Small intestine (tissue), 7 donors: Measurements from ENCODE around the gene PLSCR4. TPM values are rescaled to one million over a fixed set of nuclear protein-coding genes. Genes with fewer than 3 reads are reported as not detected.

Source experiments
- DNase-seq, 2 donors: peaks; one replicate each; pipeline versions ENCODE4 v3.0.0 to v3.0.0-alpha.2; 2013
- FAIRE-seq: peaks from 2 replicates; lab custom pipeline; 2012; peaks lifted over from hg19 to GRCh38; lab: Jason Lieb, UNC
- H3K27ac ChIP-seq, 3 donors: one replicate each; pipeline ENCODE4 v1.5.1; 2013; ENCODE audit warnings: low read length in 2 of 3, mild to moderate bottlenecking in 2 of 3, control low read depth in 1 of 3, inconsistent platforms in 1 of 3, low read depth in 1 of 3, moderate library complexity in 1 of 3
- H3K27me3 ChIP-seq, 3 donors: one replicate each; pipeline ENCODE4 v1.6.1; 2013; ENCODE audit warnings: low read length in 3 of 3, inconsistent platforms in 1 of 3; ENCODE audit not compliant: control insufficient read depth in 3 of 3, insufficient read depth in 3 of 3
- H3K36me3 ChIP-seq, 3 donors: one replicate each; pipeline ENCODE4 v1.6.1; 2013; ENCODE audit warnings: low read length in 3 of 3, inconsistent platforms in 1 of 3, low read depth in 1 of 3, mild to moderate bottlenecking in 1 of 3, moderate library complexity in 1 of 3; ENCODE audit not compliant: control insufficient read depth in 3 of 3, insufficient read depth in 2 of 3
- H3K4me1 ChIP-seq, 3 donors: one replicate each; pipeline ENCODE4 v1.6.1; 2013; ENCODE audit warnings: low read length in 2 of 3, inconsistent platforms in 1 of 3, low read depth in 1 of 3, mild to moderate bottlenecking in 1 of 3, moderate library complexity in 1 of 3; ENCODE audit not compliant: control insufficient read depth in 3 of 3, insufficient read depth in 2 of 3
- H3K4me3 ChIP-seq, 3 donors: one replicate each; pipeline ENCODE4 v1.5.1; 2013; ENCODE audit warnings: low read length in 3 of 3, control low read depth in 1 of 3, inconsistent platforms in 1 of 3, low read depth in 1 of 3, mild to moderate bottlenecking in 1 of 3, moderate library complexity in 1 of 3
- H3K9me3 ChIP-seq, 2 donors: one replicate each; pipeline ENCODE4 v1.6.1; 2013; ENCODE audit warnings: low read depth in 1 of 2, low read length in 1 of 2; ENCODE audit not compliant: control insufficient read depth in 2 of 2, insufficient read depth in 1 of 2
- WGBS, 3 donors: extraction: QIAGEN DNeasy Blood & Tissue Kit; methylation state at CpG; one replicate each; pipeline ENCODE4 v1.1.7; 2013; 5-methylcytosine and 5-hydroxymethylcytosine counted together
- polyA plus RNA-seq, 4 donors: library from polyadenylated mRNA; stranded (reverse) in 3 of 4; unstranded in 1 of 4; fragments of 200-250 nt in 3 of 4; fragments of 120-200 nt in 1 of 4; gene quantifications; one replicate each; pipeline versions ENCODE4 v1.2.1 to v1.2.3, GENCODE V29; 2013
- donor health status: healthy with polysubstance abuse.
- donor health status: control.
- donor health status: control.
- donor health status: Bipolar disorder and iron deficiency.
- donor health status: healthy.

The PLSCR4 gene
- polyA plus RNA-seq, 4 donors = 1.6 to 18.6 (median 9.1) TPM

DNA sequence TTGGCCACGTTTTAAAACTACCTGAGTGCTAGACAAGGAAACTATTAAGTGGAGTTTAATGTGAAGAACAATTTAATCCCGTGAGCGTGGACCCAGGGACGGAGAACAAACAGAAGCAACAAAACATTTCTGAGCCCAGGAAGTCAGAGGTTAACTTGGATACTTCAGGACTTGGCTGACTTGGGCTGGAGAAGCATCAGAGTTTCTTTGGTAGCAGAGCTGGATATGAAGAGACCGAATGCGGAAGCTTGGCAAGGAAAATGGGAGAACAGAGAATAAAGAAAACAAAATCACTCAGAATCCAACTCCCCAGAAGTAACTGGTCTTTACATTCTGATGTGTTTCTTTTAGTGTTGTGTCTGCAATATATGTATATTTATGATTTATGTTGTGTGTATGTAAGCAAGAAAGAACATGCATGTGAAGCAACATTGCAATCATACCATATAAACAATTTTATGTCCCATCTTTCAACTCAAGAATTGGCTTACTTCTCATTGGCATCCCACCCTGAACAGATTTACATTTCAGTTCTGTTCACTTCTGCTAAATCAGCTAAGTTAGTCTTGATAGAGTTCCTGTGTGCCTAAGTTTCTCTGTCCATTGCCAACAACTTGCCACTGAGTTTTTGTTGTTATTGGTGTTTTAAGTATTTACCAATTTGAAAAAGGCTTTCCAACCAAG, 72.8 kb downstream of the PLSCR4 start:
- H3K9me3 ChIP-seq = no peaks in the 10 kb centered on the region
- DNase-seq (no peak), FAIRE-seq (no peak)
- 71 to 88% (median 82%) methylated on average over 6 of the region's 6 CpGs for WGBS, 3 donors
- no peaks in the 10 kb centered on the region for H3K4me1 ChIP-seq
- H3K27me3 ChIP-seq = no peaks in the 10 kb centered on the region
- H3K36me3 ChIP-seq = no peaks in the 10 kb centered on the region
- no peak overlapping the region for H3K27ac ChIP-seq
- H3K4me3 ChIP-seq = no peak overlapping the region

DNA sequence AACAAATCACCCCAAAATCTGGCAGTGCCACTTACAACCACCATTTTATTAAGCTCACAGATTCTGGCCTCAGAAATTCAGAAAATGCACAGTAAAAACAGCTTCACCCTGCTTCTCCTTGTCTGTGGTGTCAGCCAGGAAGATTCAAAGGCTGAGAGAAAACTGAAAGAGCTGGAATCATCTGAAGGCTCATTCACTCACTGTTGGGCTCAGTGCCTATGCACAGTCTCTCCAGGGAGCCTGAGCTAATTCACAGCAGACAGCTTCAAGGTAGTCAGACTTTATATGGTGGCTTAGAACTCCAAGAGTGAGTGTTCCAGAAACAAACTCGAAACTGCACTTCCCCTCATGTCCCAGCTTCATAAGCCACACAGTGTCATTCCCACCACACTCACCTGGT, 73.4 kb downstream of the PLSCR4 start:
- 71 to 86% (median 84%) methylated on average over 1 of the region's 1 CpG for WGBS, 3 donors
- Histone ChIP-seq H3K9me3 (no peaks in the 10 kb centered on the region), H3K4me1 (no peaks in the 10 kb centered on the region), H3K4me3 (no peak overlapping the region), H3K27me3 (no peaks in the 10 kb centered on the region), H3K27ac (no peak overlapping the region), H3K36me3 (no peaks in the 10 kb centered on the region)
- DNase-seq (no peak), FAIRE-seq (no peak)

DNA sequence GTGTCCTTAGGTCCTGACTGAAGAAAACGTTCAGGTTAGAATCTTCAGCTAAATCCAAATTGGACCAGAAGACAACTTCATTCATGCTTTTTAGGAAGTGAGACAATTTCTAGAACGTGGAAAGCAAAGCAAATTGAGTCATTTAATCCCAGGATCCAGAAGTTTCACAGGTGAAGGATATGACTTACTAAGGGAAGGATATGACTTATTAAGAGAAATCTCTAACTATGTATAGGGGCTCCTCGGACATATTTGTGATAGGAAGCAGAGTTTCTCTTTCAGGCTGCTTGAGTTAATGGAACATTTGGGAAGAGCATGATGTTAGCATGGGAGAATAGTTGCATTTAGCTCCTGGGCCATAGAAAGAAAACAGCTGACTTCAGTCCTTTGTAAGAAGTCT, 73.8 kb downstream of the PLSCR4 start:
- no peak for DNase-seq

DNA sequence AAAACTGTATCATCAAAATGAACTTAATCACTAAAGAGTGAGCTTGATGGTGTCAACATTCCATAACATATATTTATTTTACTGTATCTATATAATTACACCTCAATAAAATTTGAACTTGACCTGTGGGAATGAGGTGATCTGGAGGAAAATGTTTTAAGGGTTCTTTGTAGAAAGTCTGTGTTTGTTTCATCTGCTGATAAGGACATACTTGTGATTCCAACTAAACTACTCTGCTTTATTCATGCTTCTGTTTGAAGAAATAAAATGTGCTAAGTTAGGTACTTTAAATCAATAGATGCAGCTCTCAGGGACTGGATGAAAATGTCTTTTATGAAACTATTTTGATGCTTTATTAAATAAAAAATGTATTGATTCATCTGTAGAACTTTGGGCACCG, 78.3 kb downstream of the PLSCR4 start:
- 71 to 93% (median 78%) methylated on average over 1 of the region's 1 CpG for WGBS, 3 donors
- no peaks in the 10 kb centered on the region for H3K9me3 ChIP-seq
- FAIRE-seq = no peak
- H3K4me3 ChIP-seq = no peak overlapping the region
- no peak for DNase-seq
- H3K36me3 ChIP-seq = no peaks in the 10 kb centered on the region
- H3K27ac ChIP-seq = no peak overlapping the region
- no peaks in the 10 kb centered on the region for H3K4me1 ChIP-seq
- no peaks in the 10 kb centered on the region for H3K27me3 ChIP-seq

More for the DNA sequence above, 73.8 kb downstream of the PLSCR4 start:
- Histone ChIP-seq H3K9me3 (no peaks in the 10 kb centered on the region), H3K27me3 (no peaks in the 10 kb centered on the region), H3K4me1 (no peaks in the 10 kb centered on the region), H3K27ac (no peak overlapping the region), H3K36me3 (no peaks in the 10 kb centered on the region), H3K4me3 (no peak overlapping the region)
- WGBS, 3 donors = 72 to 78% (median 75%) methylated on average over 3 of the region's 3 CpGs
- FAIRE-seq = no peak

DNA sequence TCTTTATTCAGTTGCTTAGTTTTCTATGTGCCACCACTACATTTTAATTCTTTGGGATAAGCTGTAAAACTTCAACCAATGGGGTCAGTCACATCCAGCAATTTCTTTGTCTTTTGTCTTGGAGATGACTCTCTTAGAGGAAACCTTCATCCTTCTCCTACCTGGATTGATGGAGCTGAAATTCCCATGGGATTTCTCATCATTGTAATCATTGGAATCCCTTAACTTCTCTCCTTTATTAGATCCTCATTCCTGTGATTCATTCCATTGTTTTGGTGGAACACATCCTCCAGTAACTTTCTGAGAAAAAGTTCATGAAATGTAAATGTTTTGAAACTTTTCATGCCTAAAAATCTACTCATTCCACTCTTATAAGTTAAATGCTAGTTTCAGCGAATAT, 80.3 kb downstream of the PLSCR4 start:
- DNase-seq = no peak
- H3K36me3 ChIP-seq = no peaks in the 10 kb centered on the region
- no peaks in the 10 kb centered on the region for H3K9me3 ChIP-seq
- H3K4me1 ChIP-seq = peaks cover 0 to 8% (median 2%) of the 10 kb centered on the region in 3 donors
- no peak overlapping the region for H3K27ac ChIP-seq
- H3K27me3 ChIP-seq = no peaks in the 10 kb centered on the region
- no peak for FAIRE-seq
- WGBS, 3 donors = 85 to 95% (median 94%) methylated on average over 1 of the region's 1 CpG
- H3K4me3 ChIP-seq = no peak overlapping the region

DNA sequence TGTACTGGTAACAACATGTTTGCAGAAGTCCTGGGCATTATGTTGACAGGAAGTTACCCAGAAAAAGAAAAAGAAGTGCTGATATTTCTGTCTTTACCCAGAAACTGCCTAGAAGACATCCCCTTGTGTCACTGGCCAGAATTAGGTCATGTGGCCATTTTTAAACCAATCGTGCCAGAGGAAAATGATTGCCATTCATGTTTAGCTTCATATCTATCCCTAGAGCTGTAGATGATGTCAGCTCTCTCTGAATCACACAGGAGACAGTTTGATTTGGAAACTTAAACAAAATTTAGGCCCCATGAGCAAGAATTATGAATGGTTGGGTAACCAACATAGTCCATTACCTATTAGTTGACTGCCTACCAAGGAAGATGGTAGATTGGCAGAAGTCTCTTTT, 81.0 kb downstream of the PLSCR4 start:
- 85 to 100% (median 92%) methylated on average over 1 of the region's 1 CpG for WGBS, 3 donors
- Histone ChIP-seq H3K27ac (no peak overlapping the region), H3K27me3 (no peaks in the 10 kb centered on the region), H3K36me3 (no peaks in the 10 kb centered on the region), H3K9me3 (no peaks in the 10 kb centered on the region), H3K4me3 (no peak overlapping the region), H3K4me1 (peaks cover 0 to 14% (median 2%) of the 10 kb centered on the region in 3 donors)
- FAIRE-seq (no peak), DNase-seq (no peak)

DNA sequence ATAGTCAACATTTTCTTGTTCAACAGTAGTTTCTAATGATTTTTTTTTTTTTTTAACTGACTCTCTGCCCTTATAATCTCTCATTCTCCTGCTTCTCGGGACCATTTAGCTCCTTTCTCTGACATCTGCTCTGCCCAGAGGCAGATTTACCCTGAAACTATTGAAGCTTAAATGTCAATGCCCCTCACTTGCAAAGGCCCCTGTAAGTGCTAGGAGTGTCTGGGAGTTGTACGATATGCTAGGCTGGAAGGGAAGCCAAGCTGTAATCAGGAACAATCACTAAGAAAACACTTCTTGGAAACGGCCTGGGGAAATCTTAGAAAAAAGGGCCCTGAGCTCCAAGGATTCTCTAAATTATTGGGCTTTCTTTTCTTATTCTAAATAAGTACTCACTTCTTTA, 84.1 kb downstream of the PLSCR4 start:
- Histone ChIP-seq H3K4me3 (no peak overlapping the region), H3K36me3 (no peaks in the 10 kb centered on the region), H3K27ac (peak overlapping the region in 1 of 3 donors; percentile 13), H3K27me3 (no peaks in the 10 kb centered on the region), H3K4me1 (peaks cover 0 to 30% (median 2%) of the 10 kb centered on the region in 3 donors), H3K9me3 (no peaks in the 10 kb centered on the region)
- 20 to 60% (median 45%) methylated on average over 3 of the region's 3 CpGs for WGBS, 3 donors
- DNase-seq (no peak), FAIRE-seq (no peak)

DNA sequence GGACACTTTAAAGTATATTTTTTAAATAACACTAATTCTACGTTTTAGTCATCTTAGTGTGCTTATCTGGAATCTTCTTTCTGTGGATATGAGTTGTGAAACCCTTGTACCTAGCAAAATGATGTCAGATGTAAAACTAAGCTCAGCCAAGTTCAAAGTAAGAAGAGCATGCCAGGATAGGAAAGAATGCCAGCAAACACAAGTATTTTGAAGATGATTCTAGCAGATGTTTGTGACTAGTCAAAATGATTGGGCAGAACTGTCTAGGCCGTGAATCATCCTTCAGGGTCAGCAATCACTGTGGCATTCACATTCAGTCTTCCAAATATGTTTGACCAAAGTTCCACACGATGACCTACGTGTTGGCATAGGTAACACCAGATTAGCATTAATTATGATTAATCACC, 84.5 kb downstream of the PLSCR4 start:
- FAIRE-seq (no peak), DNase-seq (peak; percentile 41 to 43)
- Histone ChIP-seq H3K4me1 (peaks cover 0 to 31% (median 2%) of the 10 kb centered on the region in 3 donors), H3K27me3 (no peaks in the 10 kb centered on the region), H3K27ac (peak overlapping the region in 1 of 3 donors; percentile 13), H3K4me3 (no peak overlapping the region), H3K9me3 (no peaks in the 10 kb centered on the region), H3K36me3 (no peaks in the 10 kb centered on the region)
- WGBS, 3 donors = 21 to 65% (median 30%) methylated on average over 4 of the region's 4 CpGs

DNA sequence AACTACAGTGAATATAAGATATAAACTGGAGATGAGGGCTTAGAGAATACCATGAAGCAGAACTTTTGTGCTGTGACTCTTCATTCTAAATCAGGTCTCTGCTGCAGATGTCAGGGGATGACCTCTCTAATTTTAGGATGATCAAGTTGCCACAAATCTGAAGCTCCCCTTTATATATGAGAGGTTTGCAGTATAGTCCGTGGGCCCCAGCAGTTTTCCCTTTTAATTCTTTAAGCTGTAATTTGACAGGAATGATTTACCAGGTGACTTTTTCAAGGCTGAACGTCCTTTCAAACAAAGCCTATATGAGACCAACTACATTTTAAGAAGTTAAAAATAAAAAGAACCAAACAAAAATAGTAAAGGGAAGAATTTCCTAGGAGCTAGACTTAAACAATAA, 85.0 kb downstream of the PLSCR4 start:
- H3K27ac ChIP-seq = peak overlapping the region in 1 of 3 donors; percentile 78
- H3K27me3 ChIP-seq = no peaks in the 10 kb centered on the region
- H3K36me3 ChIP-seq = no peaks in the 10 kb centered on the region
- peaks cover 0 to 31% (median 2%) of the 10 kb centered on the region in 3 donors for H3K4me1 ChIP-seq
- H3K4me3 ChIP-seq = no peak overlapping the region
- 51 to 68% (median 51%) methylated on average over 2 of the region's 2 CpGs for WGBS, 3 donors
- DNase-seq = no peak
- H3K9me3 ChIP-seq = no peaks in the 10 kb centered on the region
- no peak for FAIRE-seq
